ENCODE measurements around the gene SLC25A41. TPM values are rescaled to one million over a fixed set of nuclear protein-coding genes. Genes with fewer than 3 reads are reported as not detected.

The SLC25A41 gene
- total and polyA plus RNA-seq, 2 of the 13 experiments (the other 11 are each of a cell fraction or from before 2014, with no cell fraction given) = 0.33 to 0.95 TPM

- TF ChIP-seq KAT7 (CRISPR knock-in tag; IDR thresholded peaks at IDR 0.05; ENCODE audit: borderline replicate concordance) (no peak), ZMYM2 (CRISPR knock-in tag; IDR thresholded peaks at IDR 0.05) (peak; percentile 31; the same call in 1 of the 2 replicates), ZNF407 (CRISPR knock-in tag; IDR thresholded peaks at IDR 0.05; ENCODE audit: not compliant biosample characterization) (peak; percentile 55), CBFB (CRISPR knock-in tag; IDR thresholded peaks at IDR 0.05) (no peak; the same call in 1 of the 2 replicates), HOXA3 (CRISPR knock-in tag; IDR thresholded peaks at IDR 0.05) (peak; percentile 73), KDM5A (IDR thresholded peaks at IDR 0.05; ENCODE audit: borderline replicate concordance, low read length) (no peak), MEIS1 (CRISPR knock-in tag; IDR thresholded peaks at IDR 0.05; ENCODE audit: borderline replicate concordance) (peak; percentile 34; the same call in 1 of the 2 replicates), ZBTB25 (CRISPR knock-in tag; IDR thresholded peaks at IDR 0.05) (0 out of 2 replicates have a peak, but pooled peaks have one; percentile 6), BORCS8-MEF2B (CRISPR knock-in tag; IDR thresholded peaks at IDR 0.05) (no peak; the same call in 1 of the 2 replicates), KMT2A (CRISPR knock-in tag; IDR thresholded peaks at IDR 0.05) (0 out of 2 replicates have a peak, but pooled peaks have one; percentile 18), HOXA9 (CRISPR knock-in tag; IDR thresholded peaks at IDR 0.05; ENCODE audit: borderline replicate concordance) (no peak), ZNF660 (CRISPR knock-in tag; IDR thresholded peaks at IDR 0.05; ENCODE audit: borderline replicate concordance, low read depth) (no peak)
- TF ChIP-seq, protein P1, sequence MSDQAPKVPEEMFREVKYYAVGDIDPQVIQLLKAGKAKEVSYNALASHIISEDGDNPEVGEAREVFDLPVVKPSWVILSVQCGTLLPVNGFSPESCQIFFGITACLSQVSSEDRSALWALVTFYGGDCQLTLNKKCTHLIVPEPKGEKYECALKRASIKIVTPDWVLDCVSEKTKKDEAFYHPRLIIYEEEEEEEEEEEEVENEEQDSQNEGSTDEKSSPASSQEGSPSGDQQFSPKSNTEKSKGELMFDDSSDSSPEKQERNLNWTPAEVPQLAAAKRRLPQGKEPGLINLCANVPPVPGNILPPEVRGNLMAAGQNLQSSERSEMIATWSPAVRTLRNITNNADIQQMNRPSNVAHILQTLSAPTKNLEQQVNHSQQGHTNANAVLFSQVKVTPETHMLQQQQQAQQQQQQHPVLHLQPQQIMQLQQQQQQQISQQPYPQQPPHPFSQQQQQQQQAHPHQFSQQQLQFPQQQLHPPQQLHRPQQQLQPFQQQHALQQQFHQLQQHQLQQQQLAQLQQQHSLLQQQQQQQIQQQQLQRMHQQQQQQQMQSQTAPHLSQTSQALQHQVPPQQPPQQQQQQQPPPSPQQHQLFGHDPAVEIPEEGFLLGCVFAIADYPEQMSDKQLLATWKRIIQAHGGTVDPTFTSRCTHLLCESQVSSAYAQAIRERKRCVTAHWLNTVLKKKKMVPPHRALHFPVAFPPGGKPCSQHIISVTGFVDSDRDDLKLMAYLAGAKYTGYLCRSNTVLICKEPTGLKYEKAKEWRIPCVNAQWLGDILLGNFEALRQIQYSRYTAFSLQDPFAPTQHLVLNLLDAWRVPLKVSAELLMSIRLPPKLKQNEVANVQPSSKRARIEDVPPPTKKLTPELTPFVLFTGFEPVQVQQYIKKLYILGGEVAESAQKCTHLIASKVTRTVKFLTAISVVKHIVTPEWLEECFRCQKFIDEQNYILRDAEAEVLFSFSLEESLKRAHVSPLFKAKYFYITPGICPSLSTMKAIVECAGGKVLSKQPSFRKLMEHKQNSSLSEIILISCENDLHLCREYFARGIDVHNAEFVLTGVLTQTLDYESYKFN (CRISPR knock-in tag; conservative IDR thresholded peaks at IDR 0.05) = peak; percentile 18; the same call in 1 of the 2 replicates
Measured at GRCh38 chr19:6424939-6425731, 8.4 kb downstream of the SLC25A41 start (continued).

Measured in HepG2 (cell line).